T-cell (primary cell): Measurements from ENCODE around the gene MPC2. TPM values are rescaled to one million over a fixed set of nuclear protein-coding genes. Genes with fewer than 3 reads are reported as not detected.
"Not testable (repeated sequence)": the region's sequence is repeated elsewhere in the genome, so short reads cannot be mapped to it uniquely, and the experiment has no call there.

ENCODE experiments used
- ATAC-seq, 4 experiments: fragments of 200-7000 bp in 3 of 4; fragments of 150-1000 bp in 1 of 4; cut with Tn5 transposase; replicated peaks in 1 of 4; 1 replicate in 3 of 4; 2 replicates in 1 of 4; pipeline ENCODE4 v1.10.0; 2021; ENCODE audit warnings: moderate library complexity in 3 of 4, mild to moderate bottlenecking in 2 of 4, moderate number of reproducible peaks in 1 of 4
- CTCF ChIA-PET, 2 donors: fragments of 300-600 bp; sonication (Branson Sonifier 250); formaldehyde crosslinking; loops; one replicate each; lab custom pipeline; 2022; ENCODE audit warnings: antibody characterized with exemption in 2 of 2; lab: Charles Lee
- POLR2A ChIA-PET, 2 donors: fragments of 300-600 bp; sonication (Branson Sonifier 250); formaldehyde crosslinking; loops; one replicate each; lab custom pipeline; 2022; ENCODE audit warnings: antibody characterized with exemption in 2 of 2; lab: Charles Lee
- DNase-seq, 35 experiments: peaks; one replicate each; pipeline versions ENCODE4 v3.0.0 to v3.0.0-alpha.2; 2013 to 2023
- H3K27ac ChIP-seq: one replicate; pipeline ENCODE4 v1.5.1; 2013; ENCODE audit warnings: low read length
- H3K27me3 ChIP-seq, 2 experiments: replicated peaks in 1 of 2; 1 replicate in 1 of 2; 2 replicates in 1 of 2; pipeline versions ENCODE4 v1.6.1 to v1.7.0; 2013; ENCODE audit warnings: low read length in 1 of 2, mixed read lengths in 1 of 2; ENCODE audit not compliant: control insufficient read depth in 2 of 2, insufficient read depth in 2 of 2; ENCODE audit errors: extremely low read depth in 1 of 2
- H3K36me3 ChIP-seq, 2 donors: 1 replicate in 1 of 2; 2 replicates in 1 of 2; pipeline versions ENCODE4 v1.6.1 to v1.7.0; 2013; ENCODE audit warnings: low read length in 1 of 2; ENCODE audit not compliant: control insufficient read depth in 2 of 2, insufficient read depth in 1 of 2; ENCODE audit errors: extremely low read depth in 1 of 2
- H3K4me1 ChIP-seq, 2 experiments: 1 replicate in 1 of 2; 2 replicates in 1 of 2; pipeline versions ENCODE4 v1.6.1 to v1.7.0; 2013; ENCODE audit warnings: low read length in 2 of 2, mixed read lengths in 1 of 2; ENCODE audit not compliant: insufficient read depth in 2 of 2, control insufficient read depth in 1 of 2; ENCODE audit errors: extremely low read depth in 1 of 2
- H3K4me3 ChIP-seq, 2 donors: 1 replicate in 1 of 2; 2 replicates in 1 of 2; pipeline versions ENCODE4 v1.5.1 to v1.7.0; 2013; ENCODE audit warnings: mild to moderate bottlenecking in 2 of 2, low read length in 1 of 2, moderate library complexity in 1 of 2; ENCODE audit not compliant: control insufficient read depth in 1 of 2; ENCODE audit errors: extremely low read depth in 1 of 2
- H3K9me3 ChIP-seq: 2 replicates; pipeline ENCODE4 v1.7.0; 2013
- H3K27ac Mint-ChIP-seq, 2 donors: one replicate each; pipeline ENCODE4 v1.8.0; 2020 to 2021; ENCODE audit warnings: mild to moderate bottlenecking in 2 of 2, mixed read lengths in 2 of 2
- H3K27me3 Mint-ChIP-seq, 2 donors: one replicate each; pipeline ENCODE4 v1.8.0; 2021 to 2022; ENCODE audit warnings: mixed read lengths in 2 of 2
- H3K36me3 Mint-ChIP-seq: one replicate; pipeline ENCODE4 v1.8.0; 2021; ENCODE audit warnings: mixed read lengths
- H3K4me1 Mint-ChIP-seq, 3 donors: one replicate each; pipeline ENCODE4 v1.8.0; 2020 to 2022; ENCODE audit warnings: mixed read lengths in 3 of 3, mild to moderate bottlenecking in 1 of 3
- H3K4me3 Mint-ChIP-seq, 3 donors: one replicate each; pipeline ENCODE4 v1.8.0; 2020 to 2022; ENCODE audit warnings: mild to moderate bottlenecking in 3 of 3, mixed read lengths in 3 of 3, moderate library complexity in 3 of 3
- H3K9me3 Mint-ChIP-seq, 3 donors: one replicate each; pipeline ENCODE4 v1.8.0; 2020 to 2022; ENCODE audit warnings: mixed read lengths in 3 of 3
- WGBS: methylation state at CpG from one replicate; pipeline ENCODE4 v1.1.5; 2013; ENCODE audit warnings: missing lambda C conversion rate; ENCODE audit not compliant: insufficient coverage; 5-methylcytosine and 5-hydroxymethylcytosine counted together
- total RNA-seq, 35 experiments: library from RNA in 6 of 35; stranded (reverse) in 6 of 35; fragments of 120-200 nt in 1 of 35; gene quantifications; one replicate each; pipeline versions ENCODE4 v1.2.1 to v1.2.4 and lab custom pipeline; 2013 to 2026

Gene MPC2
- total RNA-seq, 5 donors from 2014 or later (not counting 1 experiment from before 2014, with no cell fraction given) = 29.6 to 36.0 (median 33.1) TPM

DNA sequence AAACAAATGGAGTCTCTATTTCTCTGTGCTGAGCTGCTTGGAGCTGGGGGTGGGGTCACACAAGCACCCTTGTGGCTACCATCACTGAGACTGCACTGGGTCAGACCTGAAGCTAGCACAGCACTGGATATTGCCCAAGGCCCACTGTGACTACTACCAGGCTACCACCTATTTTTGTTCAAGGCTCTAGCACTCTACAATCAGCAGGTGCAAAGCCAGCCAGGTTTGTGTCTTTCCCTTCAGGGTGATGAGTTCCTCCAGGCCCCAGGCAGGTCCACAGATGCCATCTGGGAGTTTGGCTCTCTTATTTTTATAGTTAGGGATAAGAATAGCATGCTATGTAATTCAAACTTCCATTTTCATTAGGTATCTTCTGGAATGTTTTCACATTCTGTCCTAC is 46.5 kb downstream of the MPC2 start:
- no peaks in the 10 kb centered on the region for H3K36me3 Mint-ChIP-seq
- CTCF ChIA-PET = no interaction called here
- H3K4me3 Mint-ChIP-seq = no peak overlapping the region
- POLR2A ChIA-PET = no interaction called here
- H3K4me1 Mint-ChIP-seq = no peaks in the 10 kb centered on the region
- H3K27ac Mint-ChIP-seq = no peak overlapping the region
- H3K9me3 ChIP-seq = no peaks in the 10 kb centered on the region
- no peaks in the 10 kb centered on the region for H3K9me3 Mint-ChIP-seq
- peaks cover 0 to 3% of the 10 kb centered on the region in 2 experiments for H3K27me3 ChIP-seq
- H3K4me3 ChIP-seq = no peak overlapping the region
- ATAC-seq (no peak), DNase-seq (no peak)
- H3K4me1 ChIP-seq = no peaks in the 10 kb centered on the region
- H3K27me3 Mint-ChIP-seq = peaks cover 5 to 7% of the 10 kb centered on the region in 2 donors
- no peaks in the 10 kb centered on the region for H3K36me3 ChIP-seq
- no peak overlapping the region for H3K27ac ChIP-seq

DNA sequence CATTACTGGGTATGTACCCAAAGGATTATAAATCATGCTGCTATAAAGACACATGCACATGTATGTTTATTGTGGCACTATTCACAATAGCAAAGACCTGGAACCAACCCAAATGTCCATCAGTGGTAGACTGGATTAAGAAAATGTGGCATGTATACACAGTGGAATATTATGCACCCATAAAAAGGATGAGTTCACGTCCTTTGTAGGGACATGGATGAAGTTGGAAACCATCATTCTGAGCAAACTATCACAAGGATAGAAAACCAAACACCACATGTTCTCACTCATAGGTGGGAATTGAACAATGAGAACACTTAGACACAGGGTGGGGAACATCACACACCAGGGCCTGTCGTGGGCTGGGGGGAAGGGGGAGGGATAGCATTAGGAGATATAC is 49.7 kb downstream of the MPC2 start:
- H3K27me3 ChIP-seq, H3K27ac ChIP-seq: not testable (repeated sequence)
- H3K27me3 Mint-ChIP-seq = peaks cover 5 to 11% of the 10 kb centered on the region in 2 donors

DNA sequence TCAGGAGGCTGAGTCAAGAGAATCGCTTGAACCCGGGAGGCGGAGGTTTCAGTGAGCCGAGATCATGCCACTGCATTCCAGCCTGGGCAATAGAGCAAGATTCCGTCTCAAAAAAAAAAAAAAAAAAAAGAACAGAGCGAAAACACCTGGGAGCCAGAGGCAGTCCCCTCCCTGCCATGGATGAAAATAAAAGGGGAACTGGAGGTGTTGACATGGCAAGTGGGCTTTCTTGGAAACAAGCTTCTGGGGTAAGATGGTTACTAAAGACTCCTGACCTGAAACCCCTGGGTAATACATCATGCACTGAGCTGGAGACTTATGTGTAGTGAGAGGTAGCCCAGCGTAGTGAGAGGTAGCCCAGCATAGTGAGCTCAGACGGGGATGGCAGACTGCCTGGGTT is 54.5 kb downstream of the MPC2 start:
- WGBS = 100% methylated on average over 2 of the region's 8 CpGs
- peaks cover 0 to 4% (median 0%) of the 10 kb centered on the region in 3 donors for H3K9me3 Mint-ChIP-seq
- no peaks in the 10 kb centered on the region for H3K36me3 ChIP-seq
- no peak overlapping the region for H3K27ac Mint-ChIP-seq
- H3K27me3 Mint-ChIP-seq = peaks cover 1 to 4% of the 10 kb centered on the region in 2 donors
- DNase-seq = no peak
- POLR2A ChIA-PET = interaction anchor here in 1 of 2 donors (0.7 kb wide), 1 partner anchor 423 kb away, joined by 5 read pairs; no protein-coding TSS in a partner anchor
- no peaks in the 10 kb centered on the region for H3K4me1 ChIP-seq
- no peak overlapping the region for H3K27ac ChIP-seq
- H3K9me3 ChIP-seq = no peaks in the 10 kb centered on the region
- no peak overlapping the region for H3K4me3 ChIP-seq
- no peak for ATAC-seq
- H3K27me3 ChIP-seq = peaks cover 0 to 2% of the 10 kb centered on the region in 2 experiments
- no peak overlapping the region for H3K4me3 Mint-ChIP-seq
- CTCF ChIA-PET = interaction anchor here in 1 of 2 donors (0.7 kb wide), 1 partner anchor 405 kb away, joined by 4 read pairs; no protein-coding TSS in a partner anchor
- H3K36me3 Mint-ChIP-seq = no peaks in the 10 kb centered on the region
- H3K4me1 Mint-ChIP-seq = no peaks in the 10 kb centered on the region

More for the DNA sequence above, 49.7 kb downstream of the MPC2 start:
- H3K4me3 Mint-ChIP-seq, DNase-seq, H3K27ac Mint-ChIP-seq, H3K4me1 Mint-ChIP-seq, H3K4me1 ChIP-seq, H3K9me3 ChIP-seq, H3K4me3 ChIP-seq, POLR2A ChIA-PET, CTCF ChIA-PET, H3K9me3 Mint-ChIP-seq, ATAC-seq, H3K36me3 ChIP-seq, H3K36me3 Mint-ChIP-seq: not testable (repeated sequence)
- 100% methylated on average over 1 of the region's 2 CpGs for WGBS

DNA sequence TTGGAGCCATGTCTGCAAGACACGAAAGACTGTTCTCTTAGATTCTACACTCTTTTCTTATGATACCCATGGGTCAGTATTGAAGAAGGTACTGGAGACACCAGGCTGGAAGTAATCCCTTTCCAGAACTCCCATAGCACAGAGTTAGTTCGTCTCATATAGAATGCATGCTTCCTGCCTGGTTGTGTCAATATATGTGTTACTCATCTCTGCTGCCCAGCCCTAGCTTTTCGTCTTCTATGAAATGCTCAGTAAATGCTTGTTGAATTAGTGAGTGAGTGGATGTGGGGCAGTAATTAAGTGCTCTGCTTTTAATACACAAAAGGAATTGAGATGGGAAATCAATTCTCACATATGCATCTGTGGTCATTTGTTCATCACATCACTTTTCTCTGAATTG is 55.1 kb downstream of the MPC2 start:
- CTCF ChIA-PET = no interaction called here

DNA sequence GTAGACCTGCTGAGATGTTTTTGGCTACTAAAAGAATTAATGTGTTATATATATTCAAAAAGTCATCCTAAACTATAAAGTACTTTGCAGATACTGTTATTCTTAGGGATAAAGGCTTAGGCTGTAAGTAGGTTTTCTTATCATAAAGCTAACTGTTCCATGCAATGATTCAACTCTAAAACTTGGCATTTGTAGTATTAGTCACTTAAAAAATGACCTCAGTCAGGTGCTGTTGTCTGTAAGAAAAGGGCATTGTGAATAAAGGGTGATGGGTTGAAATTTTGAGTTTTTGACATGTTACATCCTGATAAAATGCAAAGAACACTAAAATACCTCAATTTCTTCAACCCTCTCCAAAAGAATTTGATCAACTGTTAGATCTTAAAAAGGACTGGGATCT is 55.8 kb downstream of the MPC2 start:
- Mint-ChIP-seq H3K27ac (no peak overlapping the region), H3K4me1 (no peaks in the 10 kb centered on the region), H3K36me3 (no peaks in the 10 kb centered on the region), H3K9me3 (peaks cover 0 to 4% (median 0%) of the 10 kb centered on the region in 3 donors), H3K27me3 (peaks cover 0 to 4% of the 10 kb centered on the region in 2 donors), H3K4me3 (no peak overlapping the region)
- H3K4me3 ChIP-seq = no peak overlapping the region
- ChIA-PET CTCF (interaction anchor here in 1 of 2 donors (0.6 kb wide), 1 partner anchor 251 kb away, joined by 6 read pairs; no protein-coding TSS in a partner anchor), POLR2A (no interaction called here)
- no peaks in the 10 kb centered on the region for H3K36me3 ChIP-seq
- H3K4me1 ChIP-seq = no peaks in the 10 kb centered on the region
- peaks cover 0 to 2% of the 10 kb centered on the region in 2 experiments for H3K27me3 ChIP-seq
- ATAC-seq = no peak
- H3K27ac ChIP-seq = no peak overlapping the region
- H3K9me3 ChIP-seq = no peaks in the 10 kb centered on the region
- no peak for DNase-seq

More for the DNA sequence above, 55.1 kb downstream of the MPC2 start:
- Histone ChIP-seq H3K4me1 (no peaks in the 10 kb centered on the region), H3K27me3 (peaks cover 0 to 2% of the 10 kb centered on the region in 2 experiments), H3K36me3 (no peaks in the 10 kb centered on the region), H3K27ac (no peak overlapping the region), H3K9me3 (no peaks in the 10 kb centered on the region), H3K4me3 (no peak overlapping the region)
- Mint-ChIP-seq H3K9me3 (peaks cover 0 to 4% (median 0%) of the 10 kb centered on the region in 3 donors), H3K4me3 (no peak overlapping the region), H3K27me3 (peaks cover 1 to 4% of the 10 kb centered on the region in 2 donors), H3K4me1 (no peaks in the 10 kb centered on the region), H3K36me3 (no peaks in the 10 kb centered on the region), H3K27ac (no peak overlapping the region)
- DNase-seq (no peak), ATAC-seq (no peak)
- POLR2A ChIA-PET = interaction anchor here in 1 of 2 donors (0.7 kb wide), 1 partner anchor 424 kb away, joined by 5 read pairs; no protein-coding TSS in a partner anchor
- no CpG with 5 or more reads among the region's 3 CpGs for WGBS

DNA sequence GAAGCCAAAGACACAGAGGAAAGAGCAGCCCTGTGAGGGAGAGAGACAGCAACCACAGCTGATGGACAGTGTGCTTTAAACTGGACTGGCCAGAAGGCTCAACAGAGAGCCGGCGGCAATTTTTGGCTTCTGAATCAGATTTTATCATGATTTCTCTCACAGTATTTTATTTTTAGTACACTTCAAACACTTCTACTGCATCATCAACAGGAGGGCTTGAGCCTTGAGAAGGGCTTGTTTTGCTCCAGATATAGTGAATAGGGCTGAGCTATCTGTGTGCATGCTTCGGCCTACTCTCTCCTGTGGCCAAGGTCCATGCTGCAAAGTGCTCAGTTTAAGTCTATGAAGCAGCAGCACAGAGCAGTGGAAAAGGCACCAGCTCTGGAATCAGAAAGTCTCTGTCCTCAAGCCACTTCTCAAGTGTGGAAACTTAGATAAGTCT is 56.3 kb downstream of the MPC2 start:
- H3K4me3 ChIP-seq = no peak overlapping the region
- DNase-seq (no peak), ATAC-seq (no peak)
- no peaks in the 10 kb centered on the region for H3K36me3 ChIP-seq
- peaks cover 0 to 4% (median 0%) of the 10 kb centered on the region in 3 donors for H3K9me3 Mint-ChIP-seq
- no peaks in the 10 kb centered on the region for H3K4me1 ChIP-seq
- no peaks in the 10 kb centered on the region for H3K4me1 Mint-ChIP-seq
- H3K27me3 Mint-ChIP-seq = peaks cover 0 to 4% of the 10 kb centered on the region in 2 donors
- H3K9me3 ChIP-seq = no peaks in the 10 kb centered on the region
- CTCF ChIA-PET = no interaction called here
- no peak overlapping the region for H3K27ac ChIP-seq
- H3K27ac Mint-ChIP-seq = no peak overlapping the region
- no peak overlapping the region for H3K4me3 Mint-ChIP-seq
- POLR2A ChIA-PET = no interaction called here
- H3K27me3 ChIP-seq = peaks cover 0 to 2% of the 10 kb centered on the region in 2 experiments
- H3K36me3 Mint-ChIP-seq = no peaks in the 10 kb centered on the region
- 100% methylated on average over 1 of the region's 3 CpGs for WGBS
